Gastrocnemius medialis (tissue), 4 donors: ENCODE results near the gene SGK1.

Source experiments
- POLR2A ChIP-seq, 2 donors: fragments of 450-650 bp; IDR thresholded peaks; one replicate each; pipeline ENCODE4 v1.6.1; 2017; ENCODE audit warnings: antibody characterized with exemption in 2 of 2, mild to moderate bottlenecking in 2 of 2, moderate library complexity in 2 of 2
- TF ChIP-seq, protein P1 (sequence below), 5 experiments: fragments of 450-650 bp in 3 of 5; fragments of 200-600 bp in 2 of 5; sonication (generic) in 2 of 5; IDR thresholded peaks in 4 of 5; conservative IDR thresholded peaks in 1 of 5; 1 replicate in 4 of 5; 2 replicates in 1 of 5; pipeline ENCODE4 v1.5.1; 2016 to 2019; ENCODE audit warnings: antibody characterized with exemption in 5 of 5, mild to moderate bottlenecking in 3 of 5, moderate library complexity in 3 of 5

DNA sequence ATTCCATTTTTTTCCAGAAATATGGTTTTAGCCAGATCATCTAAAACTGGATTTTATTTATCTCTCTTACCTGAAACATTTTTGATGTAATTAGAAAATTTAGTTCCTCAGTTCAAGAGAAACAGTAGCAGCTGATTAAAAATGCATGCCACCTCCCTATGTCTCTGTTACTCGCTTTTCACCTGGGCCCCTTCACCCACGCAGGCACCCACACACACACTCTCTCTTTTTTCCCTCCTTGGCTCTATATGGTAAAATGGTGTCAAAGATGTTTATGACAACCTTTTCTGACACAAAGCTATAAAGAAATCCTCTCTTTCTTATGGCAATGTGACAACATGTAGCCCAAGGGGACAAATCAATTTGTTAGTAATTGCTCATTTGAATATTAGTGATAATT, 5.8 kb upstream of the SGK1 start:
- TF ChIP-seq, protein P1, sequence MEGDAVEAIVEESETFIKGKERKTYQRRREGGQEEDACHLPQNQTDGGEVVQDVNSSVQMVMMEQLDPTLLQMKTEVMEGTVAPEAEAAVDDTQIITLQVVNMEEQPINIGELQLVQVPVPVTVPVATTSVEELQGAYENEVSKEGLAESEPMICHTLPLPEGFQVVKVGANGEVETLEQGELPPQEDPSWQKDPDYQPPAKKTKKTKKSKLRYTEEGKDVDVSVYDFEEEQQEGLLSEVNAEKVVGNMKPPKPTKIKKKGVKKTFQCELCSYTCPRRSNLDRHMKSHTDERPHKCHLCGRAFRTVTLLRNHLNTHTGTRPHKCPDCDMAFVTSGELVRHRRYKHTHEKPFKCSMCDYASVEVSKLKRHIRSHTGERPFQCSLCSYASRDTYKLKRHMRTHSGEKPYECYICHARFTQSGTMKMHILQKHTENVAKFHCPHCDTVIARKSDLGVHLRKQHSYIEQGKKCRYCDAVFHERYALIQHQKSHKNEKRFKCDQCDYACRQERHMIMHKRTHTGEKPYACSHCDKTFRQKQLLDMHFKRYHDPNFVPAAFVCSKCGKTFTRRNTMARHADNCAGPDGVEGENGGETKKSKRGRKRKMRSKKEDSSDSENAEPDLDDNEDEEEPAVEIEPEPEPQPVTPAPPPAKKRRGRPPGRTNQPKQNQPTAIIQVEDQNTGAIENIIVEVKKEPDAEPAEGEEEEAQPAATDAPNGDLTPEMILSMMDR (IDR thresholded peaks at IDR 0.05 in 4 of 5, conservative IDR thresholded peaks at IDR 0.05 in 1 of 5): no peak
- TF ChIP-seq POLR2A (IDR thresholded peaks at IDR 0.05): no peak
